K562 (cell line): ENCODE data around the gene CMTM8.

Experiments
- ATF7 ChIP-seq: fragments of 450-650 bp; IDR thresholded peaks from 2 replicates; pipeline ENCODE4 v1.7.1; 2014; ENCODE audit warnings: mild to moderate bottlenecking, moderate library complexity
- CREM ChIP-seq: IDR thresholded peaks from 2 replicates; pipeline ENCODE4 v1.6.1; 2014; ENCODE audit warnings: antibody characterized with exemption, low read depth
- CTCF ChIP-seq, 3 experiments: IDR thresholded peaks in 2 of 3; conservative IDR thresholded peaks in 1 of 3; 2 replicates each; pipeline ENCODE4 v1.5.1; 2011 to 2012; ENCODE audit warnings: low read length in 3 of 3, mild to moderate bottlenecking in 3 of 3, control low read depth in 2 of 3, improper control_type of control experiment in 1 of 3, inconsistent platforms in 1 of 3, low read depth in 1 of 3, mixed read lengths in 1 of 3, moderate library complexity in 1 of 3; ENCODE audit not compliant: insufficient read depth in 2 of 3
- FUS ChIP-seq: fragments of 200-400 bp; formaldehyde crosslinking; optimal IDR thresholded peaks from 2 replicates; pipeline ENCODE3; 2017; ENCODE audit warnings: low read depth, low read length
- GATA2 ChIP-seq: sonication (generic); formaldehyde crosslinking; IDR thresholded peaks from 2 replicates; pipeline ENCODE4 v1.4.0; 2020; ENCODE audit warnings: mild to moderate bottlenecking, missing genetic modification reagents
- KDM1A ChIP-seq, 2 experiments: fragments of 450-650 bp; IDR thresholded peaks; 2 replicates each; pipeline ENCODE4 v1.6.1; 2016; ENCODE audit warnings: mild to moderate bottlenecking in 2 of 2
- MAFK ChIP-seq: IDR thresholded peaks from 2 replicates; pipeline ENCODE4 v1.6.1; 2011; ENCODE audit warnings: low read length, improper control_type of control experiment
- POLR2A ChIP-seq: fragments of 450-650 bp; conservative IDR thresholded peaks from 2 replicates; pipeline ENCODE4 v1.6.1; 2016
- RBM34 ChIP-seq: fragments of 200-400 bp; formaldehyde crosslinking; IDR thresholded peaks from 2 replicates; pipeline ENCODE4 v1.6.1; 2018; ENCODE audit warnings: low read length, borderline replicate concordance; ENCODE audit not compliant: insufficient read depth
- RCOR1 ChIP-seq, 2 experiments: IDR thresholded peaks; 2 replicates each; pipeline ENCODE4 v1.6.1; 2012; ENCODE audit warnings: low read depth in 2 of 2, low read length in 2 of 2, borderline replicate concordance in 1 of 2, improper control_type of control experiment in 1 of 2
- SMAD2 ChIP-seq: fragments of 150-350 bp; IDR thresholded peaks from 2 replicates; pipeline ENCODE4 v1.6.1; 2014; ENCODE audit warnings: low read depth, mild to moderate bottlenecking, low read length
- STAG1 ChIP-seq: sonication (generic); formaldehyde crosslinking; IDR thresholded peaks from 2 replicates; pipeline ENCODE4 v1.5.0; 2020; ENCODE audit warnings: missing genetic modification reagents, borderline replicate concordance
- ZNF134 ChIP-seq: fragments of 250-450 bp; sonication (Bioruptor Pico); conservative IDR thresholded peaks from 2 replicates; pipeline ENCODE4 v1.4.0; 2020

- TF ChIP-seq FUS (no peak), CTCF (IDR thresholded peaks at IDR 0.05 in 2 of 3, conservative IDR thresholded peaks at IDR 0.05 in 1 of 3; ENCODE audit: insufficient read depth in 2 of 3, low read depth in 1 of 3, low read length in 3 of 3) (no peak), POLR2A (no peak), RCOR1 (IDR thresholded peaks at IDR 0.05; ENCODE audit: borderline replicate concordance in 1 of 2, low read depth in 2 of 2, low read length in 2 of 2) (no peak), STAG1 (CRISPR knock-in tag) (no peak), GATA2 (no peak), KDM1A (IDR thresholded peaks at IDR 0.05) (no peak), ATF7 (no peak), RBM34 (no peak), CREM (no peak), SMAD2 (no peak), MAFK (no peak), ZNF134 (no peak)
Observed at GRCh38 chr3:32245200-32245599, 6.7 kb downstream of the CMTM8 start.
